Esophagus muscularis mucosa (tissue), 4 donors: ENCODE results near the gene SLC39A3. TPM values are rescaled to one million over a fixed set of nuclear protein-coding genes. Genes with fewer than 3 reads are reported as not detected.

Source experiments
- DNase-seq: peaks from one replicate; pipeline ENCODE4 v3.0.0-alpha.2; 2017; ENCODE audit errors: extremely low spot score
- H3K27ac ChIP-seq, 4 donors: fragments of 200-600 bp; sonication (generic); replicated peaks in 1 of 4; 1 replicate in 3 of 4; 2 replicates in 1 of 4; pipeline ENCODE4 v1.5.1; 2016 to 2019; ENCODE audit warnings: mild to moderate bottlenecking in 1 of 4
- H3K27me3 ChIP-seq, 4 donors: fragments of 200-600 bp; sonication (generic); one replicate each; pipeline versions ENCODE4 v1.5.1 to v1.6.0; 2016 to 2019
- H3K36me3 ChIP-seq, 4 donors: fragments of 200-600 bp; sonication (generic); one replicate each; pipeline ENCODE4 v1.5.1; 2016 to 2019
- H3K4me1 ChIP-seq, 4 donors: fragments of 200-600 bp; sonication (generic); one replicate each; pipeline ENCODE4 v1.5.1; 2016 to 2019
- H3K4me3 ChIP-seq, 4 donors: fragments of 200-600 bp; sonication (generic); 1 replicate in 2 of 4; 2 replicates in 2 of 4; pipeline ENCODE4 v1.5.1; 2016 to 2019; ENCODE audit warnings: mild to moderate bottlenecking in 4 of 4, moderate library complexity in 1 of 4
- H3K9me3 ChIP-seq, 4 donors: fragments of 200-600 bp; sonication (generic); 1 replicate in 3 of 4; 2 replicates in 1 of 4; pipeline ENCODE4 v1.5.1; 2016 to 2019
- CTCF ChIP-seq, 3 experiments: fragments of 200-600 bp in 2 of 3; fragments of 450-650 bp in 1 of 3; sonication (generic) in 2 of 3; IDR thresholded peaks; one replicate each; pipeline ENCODE4 v1.5.1; 2017 to 2019; ENCODE audit warnings: antibody characterized with exemption in 3 of 3, mild to moderate bottlenecking in 2 of 3, moderate library complexity in 1 of 3
- EP300 ChIP-seq: sonication (generic); formaldehyde crosslinking; IDR thresholded peaks from one replicate; pipeline ENCODE4 v1.6.1; 2017; ENCODE audit warnings: antibody characterized with exemption
- POLR2A ChIP-seq: fragments of 450-650 bp; IDR thresholded peaks from one replicate; pipeline ENCODE4 v1.6.1; 2017; ENCODE audit warnings: antibody characterized with exemption, moderate library complexity, mild to moderate bottlenecking, low read depth
- POLR2AphosphoS5 ChIP-seq, 2 donors: sonication (generic); formaldehyde crosslinking; IDR thresholded peaks; one replicate each; pipeline ENCODE4 v1.6.1; 2017; ENCODE audit warnings: antibody characterized with exemption in 2 of 2
- WGBS: methylation state at CpG from one replicate; pipeline ENCODE4 v1.1.5; 2018; 5-methylcytosine and 5-hydroxymethylcytosine counted together
- intact Hi-C: fragments of 100-400 bp; cut with DNase I; formaldehyde crosslinking; loops from one replicate; pipeline ENCODE4 v1.15.1; 2023
- total RNA-seq, 4 donors: library from RNA; depleted of rRNA; stranded (reverse); fragments of >200 nt; gene quantifications; one replicate each; pipeline versions ENCODE4 v1.1.0 to v1.2.1, GENCODE V29; 2016

Gene SLC39A3
- total RNA-seq, 4 donors from 2014 or later: 31.6 to 36.9 (median 33.8) TPM

- peaks cover 0 to 60% (median 50%) of the 10 kb centered on the region in 4 donors for H3K36me3 ChIP-seq
- intact Hi-C loops: no loop called here
- TF ChIP-seq EP300 (no peak), POLR2A (no peak), POLR2AphosphoS5 (IDR thresholded peaks at IDR 0.05) (no peak), CTCF (IDR thresholded peaks at IDR 0.05) (no peak)
Measured at GRCh38 chr19:2732883-2733282, 6.9 kb downstream of the SLC39A3 start.

GRCh38 chr19:2732157-2732725, 7.6 kb downstream of the SLC39A3 start:
- H3K36me3 ChIP-seq: peaks cover 0 to 60% (median 50%) of the 10 kb centered on the region in 4 donors
- H3K27ac ChIP-seq: no peak overlapping the region
- WGBS: 91% methylated on average over 32 of the region's 33 CpGs
- H3K4me1 ChIP-seq: peaks cover 0 to 3% (median 0%) of the 10 kb centered on the region in 4 donors
- TF ChIP-seq CTCF (IDR thresholded peaks at IDR 0.05): no peak
- no peak for TF ChIP-seq POLR2A
- TF ChIP-seq EP300: no peak
- TF ChIP-seq POLR2AphosphoS5 (IDR thresholded peaks at IDR 0.05): no peak
- peaks cover 0 to 18% (median under 1%) of the 10 kb centered on the region in 4 donors for H3K27me3 ChIP-seq
- H3K9me3 ChIP-seq: no peaks in the 10 kb centered on the region
- intact Hi-C loops: no loop called here
- H3K4me3 ChIP-seq: no peak overlapping the region
- no peak for DNase-seq

More at GRCh38 chr19:2732883-2733282, 6.9 kb downstream of the SLC39A3 start:
- WGBS: 99% methylated on average over 13 of the region's 38 CpGs
- Histone ChIP-seq H3K27me3 (peaks cover 0 to 11% (median 0%) of the 10 kb centered on the region in 4 donors), H3K4me1 (peaks cover 0 to 6% (median 0%) of the 10 kb centered on the region in 4 donors), H3K27ac (no peak overlapping the region), H3K4me3 (no peak overlapping the region), H3K9me3 (no peaks in the 10 kb centered on the region)
- DNase-seq: no peak

DNA sequence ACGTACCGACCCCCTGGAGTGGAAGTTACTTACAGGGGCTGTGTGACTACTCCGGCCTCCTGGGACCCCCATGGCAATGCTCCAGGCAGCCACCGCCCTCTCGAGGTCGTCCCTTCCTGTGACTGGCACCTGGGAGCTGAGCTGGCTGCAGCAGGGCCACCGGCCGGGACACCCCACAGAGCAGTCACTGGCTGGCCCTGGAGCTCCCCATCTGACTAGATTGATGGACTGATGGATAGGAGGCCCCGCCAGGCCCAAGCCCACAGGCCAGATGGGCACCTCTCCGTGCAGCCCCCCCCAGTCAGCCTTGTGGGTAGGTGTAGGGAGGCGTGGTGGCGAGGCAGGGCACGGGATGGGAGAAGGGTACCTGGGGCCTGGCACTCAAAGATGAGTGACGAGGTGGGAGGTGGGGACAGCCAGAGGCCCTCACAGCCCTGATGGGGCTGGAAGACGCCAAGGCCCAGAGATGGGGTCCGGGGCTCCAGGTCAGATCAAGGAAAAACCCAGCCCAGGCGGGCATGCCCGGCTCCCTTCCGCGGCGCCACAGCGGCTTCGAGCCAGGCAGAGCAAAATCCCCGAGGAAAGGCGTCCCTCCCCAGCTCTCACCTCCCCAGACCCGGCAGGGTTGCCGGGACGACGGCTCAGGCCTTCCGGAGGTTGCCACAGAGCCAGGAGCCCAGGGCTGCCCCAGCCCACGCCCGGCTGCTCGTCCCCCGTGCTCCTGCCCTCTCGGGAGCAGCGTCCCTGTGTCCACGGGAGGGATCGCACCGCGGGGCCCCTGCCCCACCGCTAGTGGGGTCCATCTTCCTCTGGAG, 8.4 kb downstream of the SLC39A3 start:
- Histone ChIP-seq H3K4me3 (no peak overlapping the region), H3K27me3 (peaks cover 0 to 26% (median 4%) of the 10 kb centered on the region in 4 donors), H3K27ac (no peak overlapping the region), H3K36me3 (peaks cover 0 to 52% (median 43%) of the 10 kb centered on the region in 4 donors), H3K4me1 (no peaks in the 10 kb centered on the region), H3K9me3 (no peaks in the 10 kb centered on the region)
- no peak for DNase-seq
- WGBS: 79% methylated on average over 13 of the region's 41 CpGs
- TF ChIP-seq EP300 (no peak), POLR2AphosphoS5 (IDR thresholded peaks at IDR 0.05) (no peak), POLR2A (no peak), CTCF (IDR thresholded peaks at IDR 0.05) (no peak)
- intact Hi-C loops: no loop called here

DNA sequence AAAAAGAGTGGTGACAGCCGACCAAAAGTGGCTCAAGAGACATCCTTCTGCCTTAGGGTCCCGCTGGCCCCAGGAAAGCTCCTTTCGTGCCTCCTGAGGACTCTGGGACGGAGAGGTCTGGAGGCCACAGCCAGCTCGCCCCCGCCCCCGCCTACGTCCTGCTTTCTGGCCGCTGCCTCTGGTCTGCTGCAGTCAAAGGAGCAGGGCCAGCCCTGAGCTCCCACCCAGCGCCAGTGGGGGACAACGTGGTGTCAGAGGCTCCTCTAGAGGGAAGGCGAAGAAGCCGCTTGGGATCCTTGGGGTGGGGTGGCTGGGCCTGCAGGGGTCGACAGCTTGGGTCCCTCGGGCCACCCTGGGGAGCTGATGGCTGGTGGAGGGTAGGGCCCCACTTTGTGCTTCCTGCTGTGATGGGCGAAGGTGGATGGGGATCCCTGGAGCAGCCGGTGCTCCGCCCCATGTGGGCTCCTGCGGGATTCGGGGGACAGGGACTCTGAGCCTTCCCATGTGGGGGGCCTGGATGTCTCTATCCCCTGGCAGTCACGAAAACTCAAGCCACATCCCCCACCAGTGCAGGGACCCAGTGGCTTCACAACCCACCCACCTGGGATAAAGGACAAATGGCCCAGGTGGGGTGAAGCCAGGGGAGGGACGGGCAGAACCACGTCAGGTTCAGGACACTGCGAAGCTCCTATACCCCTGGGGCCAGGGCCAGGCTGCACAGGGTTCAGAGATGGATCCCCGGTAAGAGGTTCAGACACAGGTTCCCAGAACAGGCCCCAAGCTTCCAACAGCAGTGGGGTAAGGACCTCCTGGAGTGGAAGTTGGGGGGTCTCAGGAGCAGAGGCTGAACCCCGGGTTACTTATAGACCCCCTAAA, 9.6 kb downstream of the SLC39A3 start:
- Histone ChIP-seq H3K27me3 (peaks cover 0 to 38% (median 5%) of the 10 kb centered on the region in 4 donors), H3K4me1 (no peaks in the 10 kb centered on the region), H3K9me3 (no peaks in the 10 kb centered on the region), H3K27ac (no peak overlapping the region), H3K36me3 (peaks cover 0 to 40% (median 31%) of the 10 kb centered on the region in 4 donors), H3K4me3 (no peak overlapping the region)
- TF ChIP-seq CTCF (IDR thresholded peaks at IDR 0.05) (no peak), POLR2A (no peak)
- 92% methylated on average over 14 of the region's 26 CpGs for WGBS
- intact Hi-C loops: no loop called here
- no peak for DNase-seq
